Mesenteric fat pad (tissue), 1 donor: ENCODE data around the gene SLC25A29. TPM values are rescaled to one million over a fixed set of nuclear protein-coding genes. Genes with fewer than 3 reads are reported as not detected.

Source experiments
- microRNA-seq: library from miRNA; unstranded; fragments of <30 nt; microRNA quantifications from one replicate; pipeline ENCODE4 v1.2.0, GENCODE V29; 2020; ENCODE audit warnings: borderline number of aligned reads
- total RNA-seq: library from RNA; stranded (reverse); fragmentation: NEBNext Ultra II Directional; extraction: Animal tissue kit (Norgen Biotek cat#: 25700); gene quantifications from one replicate; pipeline ENCODE4 v1.2.1, GENCODE V29; 2021
- donor health status: DM: yes; HTN: yes; CAD: no.

SLC25A29 gene
- total RNA-seq, 1 donor from 2014 or later = 20.0 TPM

Small RNAs within 50 kb of the gene (microRNA-seq; reads per million reads assigned to microRNA genes)
- gene MIR345 (101 reads per million, percentile 46 among the genes with 10 or more reads in this experiment), gene MIR6764 (not detected)

Other genes starting within 250 kb of the SLC25A29 start
- gene EVL, start 241.0 kb downstream of the SLC25A29 start, total RNA-seq = 60.5 TPM
- gene DEGS2, start 146.8 kb downstream of the SLC25A29 start, total RNA-seq = 0.45 TPM
- gene YY1, start 67.3 kb downstream of the SLC25A29 start, total RNA-seq = 61.3 TPM
- not detected for gene SLC25A47, start 16.9 kb upstream of the SLC25A29 start, total RNA-seq
- 8.7 TPM for gene WDR25, start 70.0 kb upstream of the SLC25A29 start, total RNA-seq